Measurements from ENCODE around the gene HEMK1.

The HEMK1 gene

DNA sequence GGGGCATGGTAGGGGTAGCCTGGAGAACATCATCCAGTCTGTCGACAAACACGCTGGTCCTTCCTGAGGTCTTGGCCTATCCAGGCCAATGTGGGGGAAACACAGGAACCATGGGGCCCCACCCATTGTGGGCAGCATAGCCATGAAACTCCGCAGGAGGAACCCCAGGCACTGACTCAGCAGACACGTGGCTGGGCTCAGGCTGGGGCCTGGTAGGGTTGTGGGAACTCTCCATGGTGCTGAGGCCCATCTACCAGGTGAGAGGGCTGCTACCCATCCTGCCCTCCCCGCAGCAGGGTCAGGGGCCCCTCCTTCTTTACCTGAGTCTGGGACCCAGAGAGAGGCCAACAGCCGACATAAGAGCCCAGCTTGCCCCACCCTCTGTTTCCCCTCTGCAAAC, 43.3 kb upstream of the HEMK1 start:
- DNase-seq (ENCODE audit: insufficient read length, low spot score) (no peak), FAIRE-seq (no peak)
- TF ChIP-seq, protein P1, sequence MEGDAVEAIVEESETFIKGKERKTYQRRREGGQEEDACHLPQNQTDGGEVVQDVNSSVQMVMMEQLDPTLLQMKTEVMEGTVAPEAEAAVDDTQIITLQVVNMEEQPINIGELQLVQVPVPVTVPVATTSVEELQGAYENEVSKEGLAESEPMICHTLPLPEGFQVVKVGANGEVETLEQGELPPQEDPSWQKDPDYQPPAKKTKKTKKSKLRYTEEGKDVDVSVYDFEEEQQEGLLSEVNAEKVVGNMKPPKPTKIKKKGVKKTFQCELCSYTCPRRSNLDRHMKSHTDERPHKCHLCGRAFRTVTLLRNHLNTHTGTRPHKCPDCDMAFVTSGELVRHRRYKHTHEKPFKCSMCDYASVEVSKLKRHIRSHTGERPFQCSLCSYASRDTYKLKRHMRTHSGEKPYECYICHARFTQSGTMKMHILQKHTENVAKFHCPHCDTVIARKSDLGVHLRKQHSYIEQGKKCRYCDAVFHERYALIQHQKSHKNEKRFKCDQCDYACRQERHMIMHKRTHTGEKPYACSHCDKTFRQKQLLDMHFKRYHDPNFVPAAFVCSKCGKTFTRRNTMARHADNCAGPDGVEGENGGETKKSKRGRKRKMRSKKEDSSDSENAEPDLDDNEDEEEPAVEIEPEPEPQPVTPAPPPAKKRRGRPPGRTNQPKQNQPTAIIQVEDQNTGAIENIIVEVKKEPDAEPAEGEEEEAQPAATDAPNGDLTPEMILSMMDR (IDR thresholded peaks at IDR 0.05; ENCODE audit: insufficient read depth, missing control alignments) = no peak

- TF ChIP-seq, protein P1 (IDR thresholded peaks at IDR 0.05; ENCODE audit: insufficient read depth, missing control alignments) = no peak
- DNase-seq (ENCODE audit: insufficient read length, low spot score) = no peak
- FAIRE-seq = no peak
These were observed 39.0 kb upstream of the HEMK1 start for GRCh38 chr3:50530001-50530970.

DNA sequence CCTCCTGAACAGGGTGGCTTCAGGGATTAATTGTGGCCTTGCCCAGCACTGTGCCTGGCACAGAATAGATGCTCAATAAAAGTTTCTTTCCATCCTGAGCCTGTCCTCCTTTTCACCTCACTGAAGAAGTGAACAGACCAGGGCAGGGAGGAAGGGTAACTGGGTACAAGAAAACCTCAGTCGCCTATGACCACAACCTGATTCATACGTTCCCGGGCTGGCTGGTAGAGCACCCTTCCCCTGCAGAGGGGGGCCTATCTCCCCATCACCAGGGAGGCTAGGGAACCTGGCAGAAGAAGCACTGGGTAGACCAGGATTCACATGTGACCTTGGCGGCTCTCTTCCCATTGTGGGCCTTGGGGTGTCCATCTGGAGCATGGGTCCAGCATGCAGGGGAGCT, 38.1 kb upstream of the HEMK1 start:
- no peak for FAIRE-seq
- DNase-seq (ENCODE audit: insufficient read length, low spot score) = no peak
- TF ChIP-seq, protein P1 (IDR thresholded peaks at IDR 0.05; ENCODE audit: insufficient read depth, missing control alignments) = no peak

GRCh38 chr3:50532062-50532705, 37.1 kb upstream of the HEMK1 start:
- FAIRE-seq (no peak), DNase-seq (ENCODE audit: insufficient read length, low spot score) (no peak)
- TF ChIP-seq, protein P1 (IDR thresholded peaks at IDR 0.05; ENCODE audit: insufficient read depth, missing control alignments) = no peak

DNA sequence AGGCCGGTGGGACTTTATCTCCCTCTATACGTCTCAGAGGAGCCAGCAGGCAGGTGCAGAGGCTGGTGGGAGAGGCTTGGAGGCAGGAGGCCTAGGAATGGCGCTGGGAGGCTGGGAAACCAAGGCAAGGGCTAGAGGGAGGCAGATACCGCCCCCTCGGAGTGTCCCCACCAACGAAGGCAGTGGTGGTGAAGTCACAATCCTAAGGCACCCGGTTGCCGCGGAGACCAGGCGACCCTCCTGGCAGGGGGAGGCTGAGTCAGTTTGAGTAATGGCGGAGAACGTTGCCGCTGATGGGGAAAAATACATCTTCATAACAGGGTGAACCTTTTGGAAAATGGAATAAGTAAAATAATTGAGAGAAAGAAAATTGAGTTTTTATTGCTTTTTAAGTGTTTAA, 36.0 kb upstream of the HEMK1 start:
- FAIRE-seq (no peak), DNase-seq (ENCODE audit: insufficient read length, low spot score) (no peak)
- TF ChIP-seq, protein P1 (IDR thresholded peaks at IDR 0.05; ENCODE audit: insufficient read depth, missing control alignments) = no peak

- FAIRE-seq = no peak
- TF ChIP-seq, protein P1 (IDR thresholded peaks at IDR 0.05; ENCODE audit: insufficient read depth, missing control alignments) = no peak
- DNase-seq (ENCODE audit: insufficient read length, low spot score) = no peak
These were observed 35.4 kb upstream of the HEMK1 start for GRCh38 chr3:50533807-50534461.

All from D721Med (cell line).